SK-N-SH treated with all-trans-retinoic acid at 6 μM for 48 hours (cell line): ENCODE results near the gene AAK1.

ENCODE experiments used
- ATAC-seq: fragments of 200-7000 bp; cut with Tn5 transposase; 3 replicates; pipeline ENCODE4 v1.9.1; 2020; ENCODE audit warnings: mild to moderate bottlenecking, moderate library complexity
- ARNTL ChIP-seq: fragments of 450-650 bp; formaldehyde crosslinking; IDR thresholded peaks from 2 replicates; pipeline ENCODE4 v1.5.0; 2020; ENCODE audit warnings: low read depth, mild to moderate bottlenecking, moderate library complexity, borderline replicate concordance
- BACH2 ChIP-seq: fragments of 250-450 bp; sonication (Bioruptor Pico); IDR thresholded peaks from 2 replicates; pipeline ENCODE4 v1.9.0; 2021; ENCODE audit warnings: mild to moderate bottlenecking, borderline replicate concordance
- CREB5 ChIP-seq: fragments of 250-450 bp; sonication (Bioruptor Pico); IDR thresholded peaks from 2 replicates; pipeline ENCODE4 v1.5.1; 2020; ENCODE audit warnings: low read depth, mild to moderate bottlenecking, moderate library complexity
- CSDC2 ChIP-seq: fragments of 250-450 bp; sonication (Bioruptor Pico); IDR thresholded peaks from 2 replicates; pipeline ENCODE4 v1.5.0; 2020; ENCODE audit warnings: mild to moderate bottlenecking, moderate library complexity
- CSRNP3 ChIP-seq: fragments of 250-450 bp; sonication (Bioruptor Pico); IDR thresholded peaks from 2 replicates; pipeline ENCODE4 v1.5.1; 2021; ENCODE audit warnings: mild to moderate bottlenecking, moderate library complexity
- ESRRG ChIP-seq: fragments of 250-450 bp; sonication (Bioruptor Pico); IDR thresholded peaks from 2 replicates; pipeline ENCODE4 v1.6.1; 2021; ENCODE audit warnings: mild to moderate bottlenecking
- GLIS3 ChIP-seq: fragments of 250-450 bp; sonication (Bioruptor Pico); IDR thresholded peaks from 2 replicates; pipeline ENCODE4 v1.5.0; 2020; ENCODE audit warnings: mild to moderate bottlenecking, moderate library complexity
- ISL1 ChIP-seq: fragments of 250-450 bp; sonication (Bioruptor Pico); IDR thresholded peaks from 2 replicates; pipeline ENCODE4 v2.1.2; 2022; ENCODE audit warnings: mild to moderate bottlenecking, moderate library complexity
- OSR1 ChIP-seq: fragments of 250-450 bp; sonication (Bioruptor Pico); IDR thresholded peaks from 2 replicates; pipeline ENCODE4 v1.8.0; 2022; ENCODE audit warnings: moderate library complexity, mild to moderate bottlenecking, inconsistent platforms
- PATZ1 ChIP-seq: fragments of 250-450 bp; sonication (Bioruptor Pico); IDR thresholded peaks from 2 replicates; pipeline ENCODE4 v1.8.0; 2020; ENCODE audit warnings: mild to moderate bottlenecking, moderate library complexity, borderline replicate concordance
- POU6F1 ChIP-seq: fragments of 250-450 bp; sonication (Bioruptor Pico); IDR thresholded peaks from 2 replicates; pipeline ENCODE4 v1.8.0; 2021; ENCODE audit warnings: low read depth, mild to moderate bottlenecking, moderate library complexity, borderline replicate concordance
- PPARA ChIP-seq: fragments of 250-450 bp; sonication (Bioruptor Pico); IDR thresholded peaks from 2 replicates; pipeline ENCODE4 v1.5.0; 2020; ENCODE audit warnings: mild to moderate bottlenecking, borderline replicate concordance
- RARB ChIP-seq: fragments of 250-450 bp; sonication (Bioruptor Pico); IDR thresholded peaks from 2 replicates; pipeline ENCODE4 v1.8.0; 2021; ENCODE audit warnings: mild to moderate bottlenecking, moderate library complexity
- SNAI2 ChIP-seq: fragments of 250-450 bp; sonication (Bioruptor Pico); IDR thresholded peaks from 2 replicates; pipeline ENCODE4 v1.5.0; 2020; ENCODE audit warnings: mild to moderate bottlenecking, moderate library complexity
- TCF4 ChIP-seq: fragments of 250-450 bp; sonication (Bioruptor Pico); IDR thresholded peaks from 2 replicates; pipeline ENCODE4 v1.8.0; 2021; ENCODE audit warnings: mild to moderate bottlenecking, moderate library complexity, borderline replicate concordance
- TOX ChIP-seq: fragments of 250-450 bp; sonication (Bioruptor Pico); IDR thresholded peaks from 2 replicates; pipeline ENCODE4 v1.8.0; 2021; ENCODE audit warnings: mild to moderate bottlenecking, moderate library complexity, borderline replicate concordance
- ZC3H10 ChIP-seq: fragments of 250-450 bp; sonication (Bioruptor Pico); IDR thresholded peaks from 2 replicates; pipeline ENCODE4 v1.5.1; 2021; ENCODE audit warnings: mild to moderate bottlenecking, moderate library complexity
- ZFP3 ChIP-seq: fragments of 250-450 bp; sonication (Bioruptor Pico); IDR thresholded peaks from 2 replicates; pipeline ENCODE4 v1.5.0; 2020; ENCODE audit warnings: mild to moderate bottlenecking, moderate library complexity
- ZFP30 ChIP-seq: fragments of 450-650 bp; formaldehyde crosslinking; IDR thresholded peaks from 2 replicates; pipeline ENCODE4 v1.5.0; 2022; ENCODE audit warnings: mild to moderate bottlenecking, moderate library complexity
- ZNF565 ChIP-seq: fragments of 450-650 bp; formaldehyde crosslinking; conservative IDR thresholded peaks from 2 replicates; pipeline ENCODE4 v1.5.0; 2020; ENCODE audit warnings: low read depth, mild to moderate bottlenecking, moderate library complexity
- ZNF70 ChIP-seq: fragments of 450-650 bp; formaldehyde crosslinking; IDR thresholded peaks from 2 replicates; pipeline ENCODE4 v1.5.0; 2020; ENCODE audit warnings: mild to moderate bottlenecking, moderate library complexity
- ZNF8 ChIP-seq: fragments of 450-650 bp; formaldehyde crosslinking; IDR thresholded peaks from 2 replicates; pipeline ENCODE4 v1.5.0; 2020; ENCODE audit warnings: mild to moderate bottlenecking, moderate library complexity
- TF ChIP-seq, protein P1 (sequence below): fragments of 250-450 bp; sonication (Bioruptor Pico); IDR thresholded peaks from 2 replicates; pipeline ENCODE4 v1.5.0; 2020; ENCODE audit warnings: mild to moderate bottlenecking, moderate library complexity

AAK1 gene

DNA sequence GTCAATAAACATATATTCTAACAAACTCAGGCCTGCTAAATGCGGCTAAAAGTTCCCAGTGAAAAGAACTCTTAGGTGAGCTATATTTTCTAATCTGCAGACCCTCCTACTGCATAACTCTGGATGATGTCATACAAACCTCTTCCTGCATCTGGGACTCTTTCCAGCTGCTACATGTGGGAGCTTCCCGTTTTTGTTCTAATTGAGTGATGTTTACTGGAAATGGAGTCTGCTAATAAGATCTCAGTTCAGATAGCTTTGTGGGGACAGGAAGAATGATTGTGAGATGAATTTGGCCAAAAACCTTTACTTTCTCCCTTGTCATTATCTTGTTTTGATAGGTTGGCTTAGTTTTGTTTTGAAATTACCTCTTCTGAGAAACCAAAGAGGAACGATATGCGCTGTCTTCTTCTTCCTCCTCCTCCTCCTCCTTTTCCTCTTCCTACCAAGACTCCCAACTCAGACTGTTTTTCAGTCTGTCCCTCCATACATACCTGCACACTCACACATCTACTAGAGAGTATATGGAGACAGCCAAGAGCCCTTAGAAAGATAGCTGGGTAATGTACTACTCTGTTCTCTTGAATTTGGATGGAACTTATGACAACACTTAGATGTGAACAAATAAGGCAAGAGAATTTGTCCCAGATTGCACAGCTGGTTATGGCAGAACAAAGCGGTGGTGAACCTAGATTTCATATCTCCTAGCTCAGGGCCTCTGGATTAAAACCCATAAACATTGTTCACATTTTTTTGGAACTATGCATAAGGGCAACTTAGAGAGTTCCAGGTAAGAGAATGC is 39.8 kb upstream of the AAK1 start:
- TF ChIP-seq ZNF70 (CRISPR knock-in tag) (no peak), OSR1 (CRISPR knock-in tag) (no peak), CSRNP3 (CRISPR knock-in tag) (peak; percentile 52; the same call in 1 of the 2 replicates), POU6F1 (CRISPR knock-in tag) (no peak), ZFP30 (CRISPR knock-in tag) (no peak), ESRRG (CRISPR knock-in tag) (no peak), PPARA (CRISPR knock-in tag) (no peak), ISL1 (CRISPR knock-in tag) (peak; percentile 86), RARB (CRISPR knock-in tag) (no peak; the same call in 1 of the 2 replicates), TCF4 (CRISPR knock-in tag) (peak; percentile 89), ZNF565 (no peak), CREB5 (no peak), GLIS3 (CRISPR knock-in tag) (0 out of 2 replicates have a peak, but pooled peaks have one; percentile 20), CSDC2 (CRISPR knock-in tag) (0 out of 2 replicates have a peak, but pooled peaks have one; percentile 69), ARNTL (CRISPR knock-in tag) (no peak), ZFP3 (CRISPR knock-in tag) (0 out of 2 replicates have a peak, but pooled peaks have one; percentile 39), PATZ1 (CRISPR knock-in tag) (peak; percentile 66; the same call in 1 of the 2 replicates), TOX (no peak), SNAI2 (0 out of 2 replicates have a peak, but pooled peaks have one; percentile 77), BACH2 (CRISPR knock-in tag) (no peak), ZNF8 (CRISPR knock-in tag) (peak; percentile 48; the same call in 1 of the 2 replicates), ZC3H10 (CRISPR knock-in tag) (no peak)
- TF ChIP-seq, protein P1, sequence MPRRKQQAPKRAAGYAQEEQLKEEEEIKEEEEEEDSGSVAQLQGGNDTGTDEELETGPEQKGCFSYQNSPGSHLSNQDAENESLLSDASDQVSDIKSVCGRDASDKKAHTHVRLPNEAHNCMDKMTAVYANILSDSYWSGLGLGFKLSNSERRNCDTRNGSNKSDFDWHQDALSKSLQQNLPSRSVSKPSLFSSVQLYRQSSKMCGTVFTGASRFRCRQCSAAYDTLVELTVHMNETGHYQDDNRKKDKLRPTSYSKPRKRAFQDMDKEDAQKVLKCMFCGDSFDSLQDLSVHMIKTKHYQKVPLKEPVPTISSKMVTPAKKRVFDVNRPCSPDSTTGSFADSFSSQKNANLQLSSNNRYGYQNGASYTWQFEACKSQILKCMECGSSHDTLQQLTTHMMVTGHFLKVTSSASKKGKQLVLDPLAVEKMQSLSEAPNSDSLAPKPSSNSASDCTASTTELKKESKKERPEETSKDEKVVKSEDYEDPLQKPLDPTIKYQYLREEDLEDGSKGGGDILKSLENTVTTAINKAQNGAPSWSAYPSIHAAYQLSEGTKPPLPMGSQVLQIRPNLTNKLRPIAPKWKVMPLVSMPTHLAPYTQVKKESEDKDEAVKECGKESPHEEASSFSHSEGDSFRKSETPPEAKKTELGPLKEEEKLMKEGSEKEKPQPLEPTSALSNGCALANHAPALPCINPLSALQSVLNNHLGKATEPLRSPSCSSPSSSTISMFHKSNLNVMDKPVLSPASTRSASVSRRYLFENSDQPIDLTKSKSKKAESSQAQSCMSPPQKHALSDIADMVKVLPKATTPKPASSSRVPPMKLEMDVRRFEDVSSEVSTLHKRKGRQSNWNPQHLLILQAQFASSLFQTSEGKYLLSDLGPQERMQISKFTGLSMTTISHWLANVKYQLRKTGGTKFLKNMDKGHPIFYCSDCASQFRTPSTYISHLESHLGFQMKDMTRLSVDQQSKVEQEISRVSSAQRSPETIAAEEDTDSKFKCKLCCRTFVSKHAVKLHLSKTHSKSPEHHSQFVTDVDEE (CRISPR knock-in tag) = peak; percentile 88; the same call in 1 of the 2 replicates
- ATAC-seq = peak; percentile 89

- TF ChIP-seq ZNF8 (CRISPR knock-in tag) (no peak), BACH2 (CRISPR knock-in tag) (no peak), ARNTL (CRISPR knock-in tag) (no peak), TOX (no peak), ESRRG (CRISPR knock-in tag) (no peak)
- TF ChIP-seq, all 23 proteins: peak for 0
- no peak for ATAC-seq
These were observed 39.0 kb upstream of the AAK1 start for GRCh38 chr2:69682525-69682924.
